ELF-1 (cell line): ENCODE data around the gene TYK2.

Source experiments
- DNase-seq: peaks from one replicate; pipeline ENCODE4 v3.0.0-alpha.2; 2016; ENCODE audit warnings: low read depth, low spot score

TYK2 gene

GRCh38 chr19:10334588-10335351 lies 45.6 kb downstream of the TYK2 start:
- DNase-seq, result peak; percentile 93

GRCh38 chr19:10333758-10334587 lies 46.4 kb downstream of the TYK2 start:
- no peak for DNase-seq

- DNase-seq, result peak; percentile 96
These were observed 47.2 kb downstream of the TYK2 start, which contains the start of gene RAVER1 for GRCh38 chr19:10332965-10333757. Gene RAVER1 (minus strand): TSS chr19:10333529. CDS start chr19:10333507, 22 bp downstream.

- no peak for DNase-seq
These were observed 48.0 kb downstream of the TYK2 start for GRCh38 chr19:10332158-10332964.

- DNase-seq, result no peak
These were observed 50.8 kb downstream of the TYK2 start for GRCh38 chr19:10329555-10329954.

- no peak for DNase-seq
These were observed 51.6 kb downstream of the TYK2 start for GRCh38 chr19:10328558-10329429.

- DNase-seq, result no peak
These were observed 52.6 kb downstream of the TYK2 start for GRCh38 chr19:10327793-10328192.

GRCh38 chr19:10325732-10326131 lies 54.6 kb downstream of the TYK2 start:
- DNase-seq, result no peak

GRCh38 chr19:10321874-10322835 lies 58.2 kb downstream of the TYK2 start:
- no peak for DNase-seq

GRCh38 chr19:10321417-10321797 lies 59.0 kb downstream of the TYK2 start:
- no peak for DNase-seq

GRCh38 chr19:10320602-10321416 lies 59.6 kb downstream of the TYK2 start:
- no peak for DNase-seq

- no peak for DNase-seq
These were observed 61.3 kb downstream of the TYK2 start for GRCh38 chr19:10318807-10319682.

GRCh38 chr19:10317857-10318462 lies 62.4 kb downstream of the TYK2 start:
- no peak for DNase-seq

- DNase-seq, result no peak
These were observed 63.1 kb downstream of the TYK2 start for GRCh38 chr19:10317045-10317856.

- no peak for DNase-seq
These were observed 63.9 kb downstream of the TYK2 start for GRCh38 chr19:10316229-10317044.
